Fibroblast of lung (primary cell): ENCODE data around the gene HK3.

Experiments
- EZH2 ChIP-seq: IDR thresholded peaks from 2 replicates; pipeline ENCODE4 v1.5.1; 2012; ENCODE audit warnings: low read length, control low read depth, mild to moderate bottlenecking; ENCODE audit errors: missing control alignments
- TF ChIP-seq, protein P1 (sequence below), 2 donors: IDR thresholded peaks in 1 of 2; conservative IDR thresholded peaks in 1 of 2; 1 replicate in 1 of 2; 2 replicates in 1 of 2; pipeline ENCODE4 v1.5.1; 2011 to 2012; ENCODE audit warnings: low read length in 2 of 2, control low read depth in 1 of 2, inconsistent platforms in 1 of 2, low read depth in 1 of 2, mild to moderate bottlenecking in 1 of 2

DNA sequence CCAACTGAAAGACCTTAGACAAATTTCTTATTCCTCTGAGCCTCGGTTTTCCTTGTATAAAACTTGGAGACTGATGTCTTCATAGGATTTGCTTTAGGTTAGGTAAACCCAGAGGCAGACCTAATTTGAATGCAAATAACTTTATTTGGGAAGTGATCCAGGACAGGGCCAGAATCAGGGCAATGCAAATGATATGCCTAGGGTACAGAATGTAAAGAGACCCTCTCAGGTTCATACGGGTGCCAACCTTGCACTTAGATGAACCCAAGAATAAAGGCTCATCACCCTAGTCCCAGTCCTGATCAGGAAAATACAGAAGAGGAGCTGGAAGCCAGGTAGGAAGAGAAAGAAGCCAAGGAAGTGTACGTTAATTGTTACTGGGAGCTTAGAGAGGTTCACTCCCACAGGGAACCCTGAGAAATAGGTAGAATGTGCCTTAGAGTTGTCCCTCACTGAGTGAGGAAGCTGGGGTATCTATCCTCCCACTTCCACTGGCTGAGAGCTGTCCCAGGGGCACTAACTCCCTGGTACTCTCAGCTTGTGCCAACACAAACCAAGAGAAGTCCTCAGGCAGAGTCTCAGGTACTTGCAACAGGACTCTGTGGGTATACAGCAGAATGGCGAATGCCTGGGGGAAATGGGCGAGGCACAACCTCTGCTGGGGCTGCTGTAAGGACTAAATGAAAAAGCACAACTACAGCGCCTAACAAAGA is 3.1 kb upstream of the HK3 start:
- TF ChIP-seq, protein P1, sequence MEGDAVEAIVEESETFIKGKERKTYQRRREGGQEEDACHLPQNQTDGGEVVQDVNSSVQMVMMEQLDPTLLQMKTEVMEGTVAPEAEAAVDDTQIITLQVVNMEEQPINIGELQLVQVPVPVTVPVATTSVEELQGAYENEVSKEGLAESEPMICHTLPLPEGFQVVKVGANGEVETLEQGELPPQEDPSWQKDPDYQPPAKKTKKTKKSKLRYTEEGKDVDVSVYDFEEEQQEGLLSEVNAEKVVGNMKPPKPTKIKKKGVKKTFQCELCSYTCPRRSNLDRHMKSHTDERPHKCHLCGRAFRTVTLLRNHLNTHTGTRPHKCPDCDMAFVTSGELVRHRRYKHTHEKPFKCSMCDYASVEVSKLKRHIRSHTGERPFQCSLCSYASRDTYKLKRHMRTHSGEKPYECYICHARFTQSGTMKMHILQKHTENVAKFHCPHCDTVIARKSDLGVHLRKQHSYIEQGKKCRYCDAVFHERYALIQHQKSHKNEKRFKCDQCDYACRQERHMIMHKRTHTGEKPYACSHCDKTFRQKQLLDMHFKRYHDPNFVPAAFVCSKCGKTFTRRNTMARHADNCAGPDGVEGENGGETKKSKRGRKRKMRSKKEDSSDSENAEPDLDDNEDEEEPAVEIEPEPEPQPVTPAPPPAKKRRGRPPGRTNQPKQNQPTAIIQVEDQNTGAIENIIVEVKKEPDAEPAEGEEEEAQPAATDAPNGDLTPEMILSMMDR (conservative IDR thresholded peaks at IDR 0.05 in 1 of 2, IDR thresholded peaks at IDR 0.05 in 1 of 2; ENCODE audit: low read depth in 1 of 2, low read length in 2 of 2) = no peak
- TF ChIP-seq EZH2 = no peak
